ENCODE data around the gene BEGAIN.

The BEGAIN gene

DNA sequence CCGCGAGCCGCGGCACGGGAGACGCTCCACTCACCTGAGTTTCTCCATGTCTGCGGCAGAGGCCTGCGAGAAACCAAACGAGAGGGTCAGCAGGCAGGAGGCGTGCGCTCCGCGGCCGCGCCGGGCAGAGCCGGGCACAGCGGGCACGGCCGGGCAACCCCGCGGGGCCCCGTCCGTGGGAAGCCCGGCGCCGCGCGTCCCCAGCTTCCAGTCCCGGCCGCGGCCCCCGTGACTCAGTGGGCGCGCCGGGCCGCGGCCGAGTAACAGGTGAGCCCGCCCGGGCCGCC lies 19.4 kb downstream of the BEGAIN start:
- no peak for DNase-seq (ENCODE audit: low read depth)

- no peak for DNase-seq (ENCODE audit: low read depth)
Observed at GRCh38 chr14:100567009-100567876, 20.0 kb downstream of the BEGAIN start.

DNA sequence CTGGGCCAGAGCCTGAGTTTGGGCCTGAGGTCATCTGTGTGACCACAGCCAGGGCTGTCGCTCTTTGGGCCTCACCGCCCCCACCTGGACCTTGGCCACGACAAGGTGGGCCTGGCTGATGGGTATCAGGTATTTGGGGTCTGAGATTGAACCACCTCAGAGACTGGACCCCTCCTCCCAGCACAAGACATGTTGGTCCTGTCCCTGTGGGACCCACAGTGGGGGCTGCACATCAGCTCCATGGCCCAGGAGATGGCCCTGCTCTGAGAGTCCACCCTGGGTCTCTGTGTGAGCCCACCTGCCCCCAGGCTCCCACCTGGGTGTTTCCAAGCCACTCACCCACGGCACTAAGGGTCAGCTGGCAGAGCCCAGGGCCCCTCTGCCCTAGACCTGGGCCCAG lies 20.6 kb downstream of the BEGAIN start:
- no peak for DNase-seq (ENCODE audit: low read depth)

DNA sequence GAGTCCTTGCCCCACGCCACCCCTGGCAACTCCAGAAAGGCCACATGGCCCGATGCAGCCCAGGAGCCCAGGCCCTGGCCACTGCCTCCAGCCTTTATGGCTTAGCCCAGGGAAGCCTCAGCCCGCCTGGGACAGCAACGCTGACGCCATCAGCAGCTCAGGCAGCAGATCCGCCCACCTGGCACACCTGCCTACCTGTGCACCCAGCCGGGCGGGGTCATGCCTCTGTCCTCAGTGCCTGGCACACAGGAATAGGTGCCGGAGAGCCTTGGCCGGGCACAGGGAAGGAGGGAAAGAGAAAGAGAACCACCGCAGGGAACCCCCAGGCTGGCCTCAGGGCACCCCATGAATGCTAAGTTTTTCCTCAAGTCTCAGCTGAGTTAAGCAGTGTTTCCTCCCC lies 21.1 kb downstream of the BEGAIN start:
- no peak for DNase-seq (ENCODE audit: low read depth)

DNA sequence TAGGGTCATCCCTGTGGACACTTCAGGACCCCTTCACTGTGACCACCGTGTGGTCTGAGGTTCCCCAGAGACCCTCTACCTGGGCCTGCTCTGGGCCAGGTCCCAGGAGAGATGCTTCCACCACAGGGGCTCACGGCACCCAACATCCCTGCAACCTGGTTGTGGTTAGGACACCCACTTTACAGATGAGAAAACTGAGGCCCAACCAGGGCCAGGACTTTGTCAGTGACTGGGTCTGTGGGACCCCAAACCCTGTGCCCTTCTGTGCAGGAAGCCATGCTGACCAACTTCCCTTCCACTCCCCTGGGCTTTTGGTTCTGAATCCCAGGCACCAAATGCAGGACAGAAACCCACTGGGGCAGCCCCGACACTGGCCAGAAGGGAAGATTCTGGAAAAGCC lies 21.6 kb downstream of the BEGAIN start:
- DNase-seq (ENCODE audit: low read depth), result no peak

- DNase-seq (ENCODE audit: low read depth), result no peak
Observed at GRCh38 chr14:100564512-100564911, 22.7 kb downstream of the BEGAIN start.

DNA sequence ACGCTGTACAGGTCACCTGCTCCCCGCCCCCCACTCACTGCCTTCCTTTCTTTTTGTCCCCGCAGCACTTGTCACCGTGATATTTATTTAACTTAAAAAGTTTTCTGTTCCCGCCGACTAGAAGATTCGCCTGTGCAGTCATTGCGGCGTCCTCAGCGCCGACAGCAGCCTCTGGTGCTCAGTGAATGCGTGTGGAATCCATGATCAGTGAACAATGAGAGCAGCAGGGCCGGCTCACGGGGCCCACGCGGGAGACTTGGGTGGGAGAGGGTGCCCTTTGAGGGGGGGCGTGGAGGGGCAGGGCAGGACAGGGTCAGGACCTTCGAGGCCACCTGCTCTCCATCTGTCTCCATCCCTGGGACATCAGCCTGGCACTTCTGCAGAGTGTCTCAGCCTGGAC lies 24.5 kb downstream of the BEGAIN start:
- no peak for DNase-seq (ENCODE audit: low read depth)

DNA sequence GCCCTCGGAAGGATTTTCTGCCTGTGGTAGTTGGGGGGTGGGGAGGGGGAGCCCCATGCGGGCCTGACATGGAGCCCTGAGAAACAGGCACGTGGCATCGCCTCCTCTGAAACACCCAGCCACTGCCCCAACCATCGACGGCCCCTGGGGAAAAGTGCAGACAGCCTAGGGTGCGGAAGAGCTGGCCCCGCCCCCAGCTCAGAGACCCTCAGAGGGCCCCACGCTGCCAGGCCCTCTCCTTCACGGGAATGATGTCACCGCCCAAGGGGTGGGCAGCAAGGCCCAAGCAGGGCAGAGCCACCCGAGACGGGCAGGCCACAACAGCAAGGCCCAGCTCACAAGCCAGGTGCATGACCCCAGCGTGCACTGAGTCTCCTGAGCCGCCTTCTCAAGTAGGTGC lies 26.2 kb downstream of the BEGAIN start:
- DNase-seq (ENCODE audit: low read depth), result no peak

DNA sequence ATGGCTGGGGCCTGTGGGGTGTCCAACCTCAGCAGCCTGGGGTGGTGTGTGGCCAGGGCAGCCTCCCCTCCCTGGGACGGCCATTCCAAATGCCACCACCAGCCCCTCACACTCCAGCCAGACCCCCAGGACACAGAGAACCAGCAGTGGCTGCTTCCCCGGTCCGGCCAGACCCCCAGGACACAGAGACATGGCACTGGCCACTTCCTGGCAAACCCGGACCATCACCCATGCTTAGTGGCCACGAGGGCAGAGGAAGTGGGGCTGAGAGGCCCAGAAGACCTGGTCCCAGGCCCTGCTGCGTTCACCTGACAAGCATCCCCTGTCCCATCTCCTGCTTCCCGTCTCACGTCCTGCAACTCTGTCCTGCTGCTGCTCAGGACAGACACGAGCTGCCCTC lies 26.7 kb downstream of the BEGAIN start:
- no peak for DNase-seq (ENCODE audit: low read depth)

DNA sequence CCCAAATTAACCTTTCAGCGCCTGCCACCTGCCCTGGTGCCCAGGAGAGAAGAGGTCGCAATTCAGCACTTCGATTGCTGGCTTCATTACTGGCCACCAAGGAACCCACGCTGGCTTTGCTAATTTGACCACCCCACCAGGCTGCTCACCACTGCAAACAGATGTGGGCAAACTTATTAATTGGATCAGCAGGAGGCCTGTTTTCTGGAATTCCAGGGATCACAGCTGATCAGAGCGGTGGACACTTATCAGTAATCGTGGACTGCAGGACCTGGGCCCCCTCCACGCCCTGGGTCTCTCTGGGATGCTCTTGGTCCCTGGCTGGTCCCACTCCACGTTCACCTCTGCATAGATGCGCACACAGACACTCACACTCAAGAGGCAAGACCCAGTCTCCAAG lies 27.8 kb downstream of the BEGAIN start:
- no peak for DNase-seq (ENCODE audit: low read depth)

- no peak for DNase-seq (ENCODE audit: low read depth)
Observed at GRCh38 chr14:100558966-100559365, 28.3 kb downstream of the BEGAIN start.

DNA sequence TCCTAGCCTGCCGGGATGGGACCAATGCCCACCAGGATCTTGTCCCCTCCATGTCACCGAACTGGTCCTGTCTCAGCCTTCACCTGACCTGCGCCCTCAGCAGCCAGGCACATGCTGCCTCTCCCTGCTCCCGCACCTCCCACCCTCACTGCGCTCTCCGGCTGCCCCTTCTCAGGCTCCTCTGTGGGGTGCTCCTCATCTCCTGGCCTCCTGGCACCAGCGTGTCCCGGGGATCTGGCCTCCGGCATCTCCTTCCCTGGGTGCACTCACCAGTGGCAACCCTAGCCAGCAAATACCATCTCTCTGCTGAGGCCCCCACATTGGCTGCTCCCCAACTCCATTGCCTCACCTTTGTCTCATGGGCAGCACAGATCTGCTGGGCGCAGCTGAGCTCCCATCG lies 29.0 kb downstream of the BEGAIN start:
- no peak for DNase-seq (ENCODE audit: low read depth)

DNA sequence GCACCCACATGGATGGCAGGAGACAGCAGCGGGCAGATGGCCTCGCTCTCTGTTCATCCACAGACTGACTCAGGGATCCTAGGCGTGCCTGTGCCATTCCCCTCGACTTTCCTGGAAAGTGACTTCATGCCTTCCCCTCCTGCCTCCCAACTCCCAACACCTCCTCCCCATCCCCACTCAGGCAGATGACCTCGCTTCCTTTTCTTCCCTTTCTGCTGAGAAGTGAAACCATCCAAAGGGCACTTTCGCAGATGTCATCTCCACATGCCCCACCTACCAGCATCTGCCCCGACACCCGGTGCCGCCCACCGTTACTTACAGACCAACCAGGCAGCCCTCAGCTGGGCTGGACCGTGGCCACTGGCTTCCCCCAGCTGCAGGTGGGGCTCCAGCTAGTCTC lies 29.6 kb downstream of the BEGAIN start:
- DNase-seq (ENCODE audit: low read depth), result no peak

DNA sequence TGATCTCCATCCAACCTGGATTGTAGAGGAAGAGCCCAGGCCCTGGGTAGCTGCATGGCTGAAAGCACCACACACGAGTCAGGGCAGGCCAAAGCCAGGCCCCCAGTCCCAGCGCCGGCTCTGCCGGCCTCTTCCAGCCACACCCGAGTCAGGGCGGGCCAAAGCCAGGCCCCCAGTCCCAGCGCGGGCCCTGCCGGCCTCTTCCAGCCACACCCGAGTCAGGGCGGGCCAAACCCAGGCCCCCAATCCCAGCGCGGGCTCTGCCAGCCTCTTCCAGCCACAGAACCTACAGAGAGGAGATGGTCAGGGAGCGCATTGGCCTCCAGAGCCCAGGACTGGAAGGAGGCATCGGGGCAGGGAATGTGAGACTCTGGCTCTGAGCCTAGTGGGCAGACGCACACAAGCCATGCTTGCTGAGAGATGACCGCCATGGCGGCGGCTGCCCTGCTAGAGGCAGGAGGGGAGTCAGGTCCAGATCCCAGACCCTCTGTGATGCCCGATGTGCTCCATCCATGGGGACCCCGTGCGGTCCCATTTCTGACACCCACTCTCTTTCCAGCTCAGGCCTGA lies 30.2 kb downstream of the BEGAIN start:
- no peak for DNase-seq (ENCODE audit: low read depth)

DNA sequence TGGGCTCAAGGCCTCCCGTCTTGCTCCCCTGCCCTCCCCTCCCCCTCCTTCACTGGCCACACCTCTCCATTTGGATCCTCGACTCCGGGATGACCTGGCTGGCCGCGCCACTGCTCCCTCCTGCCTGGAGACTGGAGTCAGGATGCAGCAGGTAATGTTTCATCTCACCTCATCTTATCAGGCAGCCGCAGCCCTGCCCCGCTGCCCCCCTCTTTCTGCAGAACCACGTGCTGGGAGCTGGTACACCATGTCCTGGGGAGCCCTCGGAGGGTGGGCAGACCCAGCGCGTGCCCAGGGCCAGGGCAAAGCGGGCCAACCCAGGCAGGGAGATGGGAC lies 31.1 kb downstream of the BEGAIN start:
- no peak for DNase-seq (ENCODE audit: low read depth)

DNA sequence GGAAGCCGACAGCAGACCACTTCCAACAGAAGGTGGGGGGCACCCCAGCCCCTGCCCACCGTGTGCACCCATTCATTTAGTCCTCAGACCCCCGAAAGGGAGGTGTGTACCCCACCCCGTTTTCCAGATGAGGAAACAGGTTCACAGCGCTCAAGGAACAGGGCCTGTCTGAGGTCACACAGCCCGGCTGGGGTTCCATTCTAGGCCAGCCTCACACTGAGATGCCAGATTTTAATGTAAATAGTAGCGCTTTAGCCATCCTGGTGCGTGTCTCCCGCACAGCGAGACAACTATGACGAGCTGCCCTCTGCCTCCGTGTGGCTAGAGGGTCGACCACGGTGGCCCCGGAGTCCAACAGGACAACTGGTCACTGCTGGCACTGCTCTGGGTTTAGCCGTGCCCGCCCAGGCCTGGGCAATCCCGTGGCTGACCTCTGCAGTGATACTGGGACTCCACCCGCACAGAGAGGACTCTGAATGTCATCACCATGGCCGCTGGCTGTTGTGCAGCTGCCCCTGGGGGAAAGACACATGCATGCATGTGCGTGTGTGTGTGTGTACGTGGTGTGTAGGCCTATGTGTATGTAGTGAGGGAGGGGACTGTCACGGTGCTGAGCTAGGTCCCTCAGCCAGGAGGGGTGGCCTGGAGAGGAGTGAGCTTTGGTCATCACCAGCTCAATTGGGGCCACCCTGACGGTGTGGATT lies 31.6 kb downstream of the BEGAIN start:
- no peak for DNase-seq (ENCODE audit: low read depth)

DNA sequence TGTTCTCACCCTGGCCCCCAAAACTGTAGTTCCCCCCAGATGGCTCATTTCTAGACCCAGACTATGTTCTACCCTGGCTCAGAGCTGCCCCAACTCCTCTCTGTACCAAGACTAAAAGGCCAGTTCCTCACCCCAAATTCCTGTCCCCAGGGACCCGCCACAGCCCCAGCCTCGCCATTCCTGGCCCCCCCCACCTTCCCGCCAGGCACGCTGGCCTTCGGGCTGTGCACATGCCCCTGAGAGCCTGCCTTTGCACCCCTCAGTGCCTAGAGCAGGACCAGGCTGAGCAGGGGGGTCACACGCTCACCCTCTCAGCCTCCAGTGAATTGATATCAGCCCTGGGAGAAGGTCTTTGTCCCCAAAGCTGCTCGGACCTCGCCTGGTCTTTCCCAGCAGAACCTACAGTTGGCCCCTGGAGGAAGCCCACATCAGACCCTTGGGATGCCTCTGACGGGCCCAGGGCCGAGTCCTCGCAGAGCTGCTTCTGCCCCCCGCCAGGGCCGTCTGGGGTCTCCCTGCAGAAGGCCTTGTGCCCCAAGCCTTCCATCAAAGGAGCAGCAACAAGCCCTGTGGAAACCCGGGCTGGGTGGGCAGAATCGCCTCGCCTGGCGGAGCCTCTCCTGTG lies 32.4 kb downstream of the BEGAIN start:
- DNase-seq (ENCODE audit: low read depth), result no peak

DNA sequence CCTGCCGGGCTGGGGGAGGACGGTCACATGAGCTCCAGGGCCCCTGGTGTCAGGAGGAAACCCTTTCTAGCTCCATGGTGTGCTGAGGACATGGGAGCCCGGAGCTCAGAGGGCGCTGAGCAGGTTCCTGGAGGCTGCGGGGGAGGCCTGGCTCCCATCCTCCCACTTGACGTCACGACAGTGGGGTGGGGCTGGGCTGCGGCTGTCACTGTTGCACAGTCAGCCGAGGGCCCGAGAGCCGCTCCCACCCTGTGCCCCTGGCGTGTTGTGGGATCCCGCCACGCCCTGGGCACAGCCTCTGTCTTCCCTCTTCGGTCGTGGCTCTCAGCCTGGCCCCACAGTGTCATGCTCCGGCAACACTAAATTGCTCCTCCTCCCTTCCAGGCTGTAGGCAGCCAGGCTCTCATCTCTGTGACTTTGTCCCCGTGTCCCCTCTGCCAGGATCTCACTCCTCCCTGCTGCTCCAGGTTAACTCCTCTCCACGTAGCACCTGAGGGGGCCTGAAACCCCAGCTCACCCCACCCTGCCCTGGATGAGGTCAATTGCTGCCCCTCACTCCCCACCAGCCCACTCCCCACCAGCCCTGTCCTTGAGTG lies 33.0 kb downstream of the BEGAIN start:
- no peak for DNase-seq (ENCODE audit: low read depth)

- no peak for DNase-seq (ENCODE audit: low read depth)
Observed at GRCh38 chr14:100553471-100553870, 33.7 kb downstream of the BEGAIN start.

- no peak for DNase-seq (ENCODE audit: low read depth)
Observed at GRCh38 chr14:100552524-100553125, 34.6 kb downstream of the BEGAIN start.

- DNase-seq (ENCODE audit: low read depth), result no peak
Observed at GRCh38 chr14:100551056-100551455, 36.2 kb downstream of the BEGAIN start.
